ENCODE results near the gene CNP.

DNA sequence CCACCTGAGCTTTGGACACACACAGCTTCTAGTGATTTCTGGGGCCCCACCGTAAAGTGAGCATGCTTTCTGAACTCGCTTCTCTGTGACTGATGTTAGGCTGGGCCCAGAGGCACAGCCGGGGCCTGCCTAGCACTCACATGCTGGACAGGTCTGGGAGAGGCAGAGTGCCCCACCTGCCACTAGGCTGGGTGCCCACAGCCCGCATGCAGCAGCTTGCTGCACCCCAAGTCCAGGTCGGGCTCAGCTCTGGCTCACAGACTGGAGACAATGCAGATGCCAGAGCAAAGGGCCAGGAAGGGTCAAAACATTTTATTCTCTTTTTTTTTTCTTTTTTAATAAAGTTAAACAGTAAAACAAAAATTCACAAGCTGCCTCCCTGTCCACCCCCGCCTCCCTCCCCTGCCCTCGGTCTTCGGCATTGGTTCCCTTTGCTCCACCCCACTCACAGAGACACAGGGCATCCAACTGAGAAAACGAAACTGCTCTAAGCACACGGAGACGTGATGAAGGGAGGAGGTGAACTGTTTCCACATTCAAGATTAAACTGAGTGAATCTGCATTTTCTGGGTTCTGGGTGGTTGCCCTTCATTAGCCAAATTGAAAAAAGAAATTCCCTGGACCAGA lies 9.7 kb downstream of the CNP start:
- TF ChIP-seq, protein P1, sequence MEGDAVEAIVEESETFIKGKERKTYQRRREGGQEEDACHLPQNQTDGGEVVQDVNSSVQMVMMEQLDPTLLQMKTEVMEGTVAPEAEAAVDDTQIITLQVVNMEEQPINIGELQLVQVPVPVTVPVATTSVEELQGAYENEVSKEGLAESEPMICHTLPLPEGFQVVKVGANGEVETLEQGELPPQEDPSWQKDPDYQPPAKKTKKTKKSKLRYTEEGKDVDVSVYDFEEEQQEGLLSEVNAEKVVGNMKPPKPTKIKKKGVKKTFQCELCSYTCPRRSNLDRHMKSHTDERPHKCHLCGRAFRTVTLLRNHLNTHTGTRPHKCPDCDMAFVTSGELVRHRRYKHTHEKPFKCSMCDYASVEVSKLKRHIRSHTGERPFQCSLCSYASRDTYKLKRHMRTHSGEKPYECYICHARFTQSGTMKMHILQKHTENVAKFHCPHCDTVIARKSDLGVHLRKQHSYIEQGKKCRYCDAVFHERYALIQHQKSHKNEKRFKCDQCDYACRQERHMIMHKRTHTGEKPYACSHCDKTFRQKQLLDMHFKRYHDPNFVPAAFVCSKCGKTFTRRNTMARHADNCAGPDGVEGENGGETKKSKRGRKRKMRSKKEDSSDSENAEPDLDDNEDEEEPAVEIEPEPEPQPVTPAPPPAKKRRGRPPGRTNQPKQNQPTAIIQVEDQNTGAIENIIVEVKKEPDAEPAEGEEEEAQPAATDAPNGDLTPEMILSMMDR (IDR thresholded peaks at IDR 0.05; ENCODE audit: low read depth, low read length) = no peak
- TF ChIP-seq POLR2A (IDR thresholded peaks at IDR 0.05; ENCODE audit: extremely low read depth, insufficient read length) (no peak), MYC (IDR thresholded peaks at IDR 0.05; ENCODE audit: low read depth, low read length) (no peak)
- TF ChIP-seq, protein P2, sequence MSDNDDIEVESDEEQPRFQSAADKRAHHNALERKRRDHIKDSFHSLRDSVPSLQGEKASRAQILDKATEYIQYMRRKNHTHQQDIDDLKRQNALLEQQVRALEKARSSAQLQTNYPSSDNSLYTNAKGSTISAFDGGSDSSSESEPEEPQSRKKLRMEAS (IDR thresholded peaks at IDR 0.05; ENCODE audit: low read depth, low read length) = no peak
